HepG2 (cell line): ENCODE results near the gene GRK4. TPM values are rescaled to one million over a fixed set of nuclear protein-coding genes. Genes with fewer than 3 reads are reported as not detected.
A peak's percentile ranks its signal among the peaks of the same experiment; 100 is the strongest.

Source experiments
- EHMT2 ChIP-seq: fragments of 200-600 bp; sonication (generic); IDR thresholded peaks from 2 replicates; pipeline ENCODE4 v1.7.0; 2017; ENCODE audit warnings: antibody characterized with exemption, low read depth, low read length, borderline replicate concordance
- FOXO1 ChIP-seq: sonication (generic); formaldehyde crosslinking; IDR thresholded peaks from 2 replicates; pipeline ENCODE4 v1.4.0; 2020; ENCODE audit warnings: missing genetic modification reagents
- HIC2 ChIP-seq: sonication (generic); formaldehyde crosslinking; IDR thresholded peaks from 2 replicates; pipeline ENCODE4 v1.9.0; 2022; ENCODE audit warnings: low read depth, missing genetic modification reagents
- JUN ChIP-seq: sonication (generic); formaldehyde crosslinking; IDR thresholded peaks from 2 replicates; pipeline ENCODE4 v1.4.0; 2020; ENCODE audit warnings: mild to moderate bottlenecking, missing genetic modification reagents
- MYNN ChIP-seq: sonication (generic); formaldehyde crosslinking; IDR thresholded peaks from 2 replicates; pipeline ENCODE4 v1.4.0; 2020; ENCODE audit warnings: mild to moderate bottlenecking, low read depth, missing genetic modification reagents
- NBN ChIP-seq: fragments of 450-650 bp; conservative IDR thresholded peaks from 2 replicates; pipeline ENCODE4 v1.6.1; 2017
- NFATC3 ChIP-seq: sonication (generic); formaldehyde crosslinking; IDR thresholded peaks from 2 replicates; pipeline ENCODE4 v1.5.1; 2020; ENCODE audit warnings: mild to moderate bottlenecking, missing genetic modification reagents
- NONO ChIP-seq, 2 experiments: fragments of 450-650 bp in 1 of 2; sonication (generic) in 1 of 2; formaldehyde crosslinking in 1 of 2; IDR thresholded peaks in 1 of 2; conservative IDR thresholded peaks in 1 of 2; 2 replicates each; pipeline versions ENCODE4 v1.6.1 to v1.8.0; 2017 to 2022; ENCODE audit warnings: mild to moderate bottlenecking in 1 of 2, missing genetic modification reagents in 1 of 2, moderate library complexity in 1 of 2
- PRDM15 ChIP-seq: sonication (generic); formaldehyde crosslinking; IDR thresholded peaks from 2 replicates; pipeline ENCODE4 v1.4.0; 2020; ENCODE audit warnings: missing genetic modification reagents
- TIGD3 ChIP-seq: sonication (generic); formaldehyde crosslinking; IDR thresholded peaks from 2 replicates; pipeline ENCODE4 v1.5.1; 2020; ENCODE audit warnings: mild to moderate bottlenecking, missing genetic modification reagents, borderline replicate concordance
- ZBED4 ChIP-seq: sonication (generic); formaldehyde crosslinking; IDR thresholded peaks from 2 replicates; pipeline ENCODE4 v1.4.0; 2020; ENCODE audit warnings: missing genetic modification reagents, borderline replicate concordance
- ZFP62 ChIP-seq: sonication (generic); formaldehyde crosslinking; IDR thresholded peaks from 2 replicates; pipeline ENCODE4 v1.4.0; 2020; ENCODE audit warnings: missing genetic modification reagents
- ZFP91 ChIP-seq: sonication (generic); formaldehyde crosslinking; IDR thresholded peaks from 2 replicates; pipeline ENCODE4 v1.9.0; 2022; ENCODE audit warnings: missing genetic modification reagents, mild to moderate bottlenecking, borderline replicate concordance
- ZNF264 ChIP-seq: sonication (generic); formaldehyde crosslinking; IDR thresholded peaks from 2 replicates; pipeline ENCODE4 v1.4.0; 2020; ENCODE audit warnings: missing genetic modification reagents
- ZNF3 ChIP-seq: IDR thresholded peaks from 2 replicates; pipeline ENCODE4 v1.7.0; 2017; ENCODE audit warnings: inconsistent platforms
- ZNF761 ChIP-seq: sonication (generic); formaldehyde crosslinking; conservative IDR thresholded peaks from 2 replicates; pipeline ENCODE4 v1.4.0; 2020; ENCODE audit warnings: mild to moderate bottlenecking, missing genetic modification reagents
- polyA plus RNA-seq, 8 experiments: library from polyadenylated mRNA; depleted of rRNA in 3 of 8; stranded (reverse) in 7 of 8; unstranded in 1 of 8; fragments of >200 nt; fragmentation: Illumina TruSeq in 4 of 8; extraction: Trizol in 4 of 8; gene quantifications; 2 replicates each; pipeline versions ENCODE4 v1.2.1 to v1.2.3, GENCODE V29; 2011 to 2016; ENCODE audit warnings: low read depth in 4 of 8, missing spikeins in 1 of 8, mixed read lengths in 1 of 8; ENCODE audit not compliant: insufficient read depth in 1 of 8
- total RNA-seq, 5 experiments: library from RNA; depleted of rRNA; stranded (reverse); fragments of >200 nt; fragmentation: Illumina TruSeq; extraction: Trizol; gene quantifications; 2 replicates each; pipeline ENCODE4 v1.2.3, GENCODE V29; 2016; ENCODE audit warnings: low read depth in 1 of 5

The GRK4 gene
- total and polyA plus RNA-seq, 2 of the 13 experiments (the other 11 are each of a cell fraction or from before 2014, with no cell fraction given) = 1.8 to 2.0 TPM

GRCh38 chr4:2937146-2937857 lies 26.1 kb upstream of the GRK4 start (continued):
- no peak for TF ChIP-seq MYNN (CRISPR knock-in tag)
- TF ChIP-seq FOXO1 = peak; percentile 66; the same call in 1 of the 2 replicates
- peak; percentile 91 for TF ChIP-seq JUN (CRISPR knock-in tag)
- TF ChIP-seq NONO (IDR thresholded peaks at IDR 0.05) = no peak
- TF ChIP-seq NONO (CRISPR knock-in tag; conservative IDR thresholded peaks at IDR 0.05) = peak; percentile 73
- no peak for TF ChIP-seq ZNF761 (CRISPR knock-in tag)
- TF ChIP-seq NFATC3 = 0 out of 2 replicates have a peak, but pooled peaks have one; percentile 44
- no peak for TF ChIP-seq EHMT2
- 0 out of 2 replicates have a peak, but pooled peaks have one; percentile 15 for TF ChIP-seq ZBED4 (CRISPR knock-in tag)
- no peak for TF ChIP-seq PRDM15 (CRISPR knock-in tag)
- peak; percentile 72; the same call in 1 of the 2 replicates for TF ChIP-seq HIC2 (CRISPR knock-in tag)
- TF ChIP-seq TIGD3 = 0 out of 2 replicates have a peak, but pooled peaks have one; percentile 43
- TF ChIP-seq NBN = no peak
- 0 out of 2 replicates have a peak, but pooled peaks have one; percentile 55 for TF ChIP-seq ZNF264 (CRISPR knock-in tag)
- peak; percentile 83; the same call in 1 of the 2 replicates for TF ChIP-seq ZFP91 (CRISPR knock-in tag)
- no peak for TF ChIP-seq ZFP62 (CRISPR knock-in tag)
- TF ChIP-seq ZNF3 (CRISPR knock-in tag) = no peak
